Osteoblast (primary cell): ENCODE measurements around the gene MEGF9. TPM values are rescaled to one million over a fixed set of nuclear protein-coding genes. Genes with fewer than 3 reads are reported as not detected.

Experiments used
- DNase-seq: peaks from one replicate; pipeline ENCODE4 v3.0.0; 2011; ENCODE audit warnings: low spot score, mixed read lengths; ENCODE audit not compliant: insufficient read length; ENCODE audit errors: missing footprints
- H2AFZ ChIP-seq: 2 replicates; pipeline ENCODE4 v1.6.0; 2011; ENCODE audit warnings: mild to moderate bottlenecking, low read length
- H3K27ac ChIP-seq: 2 replicates; pipeline ENCODE4 v1.5.1; 2011; ENCODE audit warnings: mild to moderate bottlenecking, low read depth, low read length, moderate library complexity
- H3K27me3 ChIP-seq: 2 replicates; pipeline ENCODE4 v1.6.0; 2012; ENCODE audit warnings: mild to moderate bottlenecking, control low read depth, inconsistent platforms, low read length, moderate library complexity; ENCODE audit not compliant: insufficient read depth
- H3K36me3 ChIP-seq: 2 replicates; pipeline ENCODE4 v1.5.1; 2011; ENCODE audit warnings: mild to moderate bottlenecking, low read length, control low read depth, moderate library complexity; ENCODE audit not compliant: insufficient read depth
- H3K4me1 ChIP-seq: 2 replicates; pipeline ENCODE4 v1.5.1; 2011; ENCODE audit warnings: mild to moderate bottlenecking, low read length, control low read depth, moderate library complexity; ENCODE audit not compliant: insufficient read depth
- H3K4me2 ChIP-seq: 2 replicates; pipeline ENCODE4 v1.6.0; 2011; ENCODE audit warnings: mild to moderate bottlenecking, low read length; ENCODE audit not compliant: insufficient read depth
- H3K4me3 ChIP-seq: fragments of 200-600 bp; sonication (generic); 3 replicates; pipeline ENCODE4 v1.5.1; 2012; ENCODE audit warnings: mild to moderate bottlenecking, low read length, inconsistent platforms; ENCODE audit not compliant: insufficient read depth
- H3K79me2 ChIP-seq: 2 replicates; pipeline ENCODE4 v1.6.0; 2012; ENCODE audit warnings: mild to moderate bottlenecking, low read length, control low read depth, inconsistent platforms; ENCODE audit not compliant: insufficient read depth
- H3K9me3 ChIP-seq: 2 replicates; pipeline ENCODE4 v1.5.1; 2011; ENCODE audit warnings: low read depth, low read length, control low read depth
- H4K20me1 ChIP-seq: 2 replicates; pipeline ENCODE4 v1.6.0; 2012; ENCODE audit warnings: mild to moderate bottlenecking, low read length, control low read depth; ENCODE audit not compliant: insufficient read depth
- CTCF ChIP-seq: IDR thresholded peaks from 2 replicates; pipeline ENCODE4 v1.5.1; 2011; ENCODE audit warnings: mild to moderate bottlenecking, low read depth, low read length, moderate library complexity; ENCODE audit errors: extremely low read depth
- total RNA-seq: library from RNA; depleted of rRNA; stranded (reverse); fragments of >200 nt; gene quantifications from 2 replicates; pipeline ENCODE4 v1.2.3, GENCODE V29; 2012

The MEGF9 gene
- total RNA-seq, 1 donor = 10.9 TPM

- Histone ChIP-seq H3K36me3 (no peaks in the 10 kb centered on the region), H3K79me2 (peaks cover 12% of the 10 kb centered on the region), H3K27me3 (no peaks in the 10 kb centered on the region), H4K20me1 (no peaks in the 10 kb centered on the region), H3K27ac (peak overlapping the region; percentile 61), H3K4me2 (peak overlapping the region; percentile 2), H2AFZ (peak overlapping the region; percentile 2), H3K9me3 (no peaks in the 10 kb centered on the region), H3K4me1 (peaks cover 14% of the 10 kb centered on the region), H3K4me3 (no peak overlapping the region)
- TF ChIP-seq CTCF = no peak
- peak; percentile 95 for DNase-seq
These were observed 130.3 kb downstream of the MEGF9 start for GRCh38 chr9:120583958-120584369.

- H3K27ac ChIP-seq = peak within 1 kb of the TSS; percentile 80
- peak within 1 kb of the TSS; percentile 99 for H3K4me3 ChIP-seq
- H4K20me1 ChIP-seq = no peaks in the 10 kb centered on the region
- H3K4me1 ChIP-seq = peaks cover 15% of the 10 kb centered on the region
- H3K27me3 ChIP-seq = no peaks in the 10 kb centered on the region
- TF ChIP-seq CTCF = no peak
- H3K79me2 ChIP-seq = peaks cover 48% of the 10 kb centered on the region
- H3K9me3 ChIP-seq = no peaks in the 10 kb centered on the region
- peak; percentile 96 for DNase-seq
- no peaks in the 10 kb centered on the region for H3K36me3 ChIP-seq
- peak within 1 kb of the TSS; percentile 100 for H2AFZ ChIP-seq
- peak within 1 kb of the TSS; percentile 96 for H3K4me2 ChIP-seq
These were observed 134.0 kb downstream of the MEGF9 start, which contains the start of gene CDK5RAP2 for GRCh38 chr9:120580051-120580896. CDK5RAP2 (minus strand) TSS chr9:120580167; CDS start chr9:120579978, 189 bp downstream.

GRCh38 chr9:120579139-120580050 is 134.9 kb downstream of the MEGF9 start:
- Histone ChIP-seq H3K27me3 (no peaks in the 10 kb centered on the region), H3K36me3 (no peaks in the 10 kb centered on the region), H4K20me1 (no peaks in the 10 kb centered on the region), H3K4me2 (peak overlapping the region; percentile 96), H3K79me2 (peaks cover 56% of the 10 kb centered on the region), H3K9me3 (no peaks in the 10 kb centered on the region), H3K4me1 (peaks cover 15% of the 10 kb centered on the region), H3K27ac (peak overlapping the region; percentile 80), H3K4me3 (peak overlapping the region; percentile 99), H2AFZ (peak overlapping the region; percentile 97)
- DNase-seq = peak; percentile 65
- no peak for TF ChIP-seq CTCF
